Stimulated activated CD8-positive, alpha-beta memory T cell treated with anti-CD3 and anti-CD28 coated beads, Interleukin-7, amount 100 ng/mL, for 24 hours (primary cell): ENCODE results near the gene OCA2.
"Not testable (repeated sequence)": the region's sequence is repeated elsewhere in the genome, so short reads cannot be mapped to it uniquely, and the experiment has no call there.

Experiments
- DNase-seq: peaks from one replicate; pipeline ENCODE4 v3.0.0-alpha.2; 2020; ENCODE audit warnings: low read depth

The OCA2 gene

GRCh38 chr15:28098766-28099554 lies at the start of gene OCA2:
TSS of gene OCA2 (minus strand) at chr15:28099315. CDS start at chr15:28081874, 17,441 bp downstream.
- peak; percentile 54 for DNase-seq

DNA sequence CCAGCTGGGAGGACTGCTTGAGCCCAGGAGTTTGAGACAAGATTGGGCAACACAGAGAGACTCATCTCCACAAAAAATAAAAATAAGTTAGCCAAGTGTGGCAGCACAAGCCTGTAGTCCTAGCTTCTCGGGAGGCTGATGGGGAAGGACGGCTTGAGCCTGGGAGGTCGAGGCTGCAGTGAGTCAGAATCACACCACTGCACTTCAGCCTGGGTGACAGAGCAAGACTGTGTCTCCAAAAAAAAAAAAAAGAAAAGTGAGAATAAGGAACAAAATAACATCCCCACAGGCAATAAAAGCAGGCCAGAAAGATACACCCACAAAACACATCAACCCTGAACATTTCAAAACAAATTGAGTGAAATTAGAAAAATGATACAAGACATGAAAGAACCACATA lies 48.7 kb upstream of the OCA2 start:
- DNase-seq, result no peak

- not testable (repeated sequence) for DNase-seq
Measured at GRCh38 chr15:28145419-28145818, 46.3 kb upstream of the OCA2 start.

- no peak for DNase-seq
Measured at GRCh38 chr15:28140062-28140461, 40.9 kb upstream of the OCA2 start.

DNA sequence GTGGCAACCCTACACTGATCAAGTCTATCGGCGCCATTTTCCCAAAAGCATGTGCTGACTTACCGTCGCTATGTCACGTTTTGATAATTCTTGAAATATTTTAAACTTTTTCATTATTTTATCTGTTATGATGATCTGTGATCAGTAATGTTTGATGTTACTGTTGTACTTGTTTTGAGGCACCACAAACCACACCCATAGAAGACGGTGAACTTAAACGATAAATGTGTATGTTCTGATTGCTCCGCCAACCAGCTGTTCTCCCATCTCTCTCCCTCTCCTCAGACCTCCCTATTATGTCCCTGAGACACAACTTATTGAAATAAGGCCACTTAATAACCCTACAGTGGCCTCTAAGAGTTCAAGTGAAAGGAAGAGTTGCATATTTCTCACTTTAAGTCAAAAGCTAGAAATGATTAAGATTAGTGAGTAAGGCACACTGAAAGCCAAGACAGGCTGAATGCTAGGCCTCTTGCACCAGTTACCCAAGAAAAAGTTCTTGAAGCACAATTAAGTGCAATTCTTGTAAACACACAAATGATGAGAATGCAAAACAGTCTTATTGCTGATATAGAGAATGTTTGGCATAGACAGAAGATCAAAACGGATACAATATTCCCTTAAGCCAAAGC lies 38.4 kb upstream of the OCA2 start:
- not testable (repeated sequence) for DNase-seq

DNA sequence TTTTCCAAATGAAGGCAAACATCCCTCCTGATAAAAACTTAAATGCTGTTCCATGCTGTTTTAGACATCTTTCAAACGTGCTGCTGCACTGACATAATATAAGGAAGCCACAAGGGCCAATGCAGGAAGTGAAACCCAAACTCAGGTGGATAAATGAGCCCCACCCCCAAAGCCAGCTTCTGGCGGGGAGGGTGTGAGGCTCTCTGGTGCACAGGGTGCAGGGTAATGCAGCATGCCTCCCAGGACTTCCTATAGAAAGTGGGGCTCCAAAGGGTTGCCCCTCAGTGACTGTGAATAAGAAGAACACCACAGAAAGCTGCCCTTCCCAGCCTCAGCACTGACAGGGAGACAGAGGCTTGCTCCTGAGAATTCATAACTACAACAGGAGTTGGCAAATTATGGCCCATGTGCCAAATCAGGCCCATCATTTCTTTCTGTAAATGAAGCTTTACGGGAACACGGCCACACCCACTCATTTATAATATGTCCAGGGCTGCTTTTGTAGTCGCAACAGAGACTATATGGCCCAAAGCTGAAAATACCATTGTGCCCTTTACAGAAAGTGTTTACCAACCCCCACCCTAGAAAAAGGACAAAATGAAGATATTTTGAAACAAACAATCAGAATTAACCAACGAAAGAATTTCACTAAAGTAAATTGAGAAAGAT lies 37.3 kb upstream of the OCA2 start:
- not testable (repeated sequence) for DNase-seq

GRCh38 chr15:28133281-28133680 lies 34.2 kb upstream of the OCA2 start:
- no peak for DNase-seq

DNA sequence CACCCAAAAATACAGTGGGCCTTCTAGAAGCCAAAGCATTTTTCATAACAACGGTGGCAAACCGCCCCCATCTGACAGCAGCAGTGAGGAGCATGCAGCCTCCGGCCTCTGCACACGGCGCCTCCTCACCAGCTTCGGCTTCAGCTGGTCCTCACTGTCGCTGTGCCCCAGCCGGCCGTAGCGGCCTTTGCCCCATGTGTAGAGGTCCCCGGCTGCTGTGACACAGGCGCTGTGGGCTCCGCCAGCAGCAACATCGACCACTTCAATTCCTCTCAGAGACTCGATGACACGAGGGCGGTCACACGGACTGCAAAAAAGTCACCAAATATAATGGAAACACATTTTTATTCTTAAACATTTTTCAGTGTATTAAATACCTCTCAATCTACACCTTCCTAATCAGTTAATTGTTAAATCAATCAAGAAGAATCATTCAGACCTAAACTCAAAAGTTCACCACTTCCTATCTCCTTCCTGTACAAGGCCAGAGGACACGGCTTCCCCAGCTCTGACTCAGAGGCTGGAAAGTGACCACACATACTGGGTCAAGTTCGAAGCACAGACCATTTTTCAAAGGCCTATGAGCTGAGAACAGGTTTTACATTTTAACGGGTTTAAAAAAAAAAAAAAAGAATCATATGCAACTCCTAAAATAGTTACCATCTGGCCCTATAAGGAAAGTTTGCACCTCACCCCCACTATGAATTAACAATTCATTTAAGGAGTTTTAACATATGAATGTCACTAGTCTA lies 33.6 kb upstream of the OCA2 start:
- DNase-seq, result no peak

DNA sequence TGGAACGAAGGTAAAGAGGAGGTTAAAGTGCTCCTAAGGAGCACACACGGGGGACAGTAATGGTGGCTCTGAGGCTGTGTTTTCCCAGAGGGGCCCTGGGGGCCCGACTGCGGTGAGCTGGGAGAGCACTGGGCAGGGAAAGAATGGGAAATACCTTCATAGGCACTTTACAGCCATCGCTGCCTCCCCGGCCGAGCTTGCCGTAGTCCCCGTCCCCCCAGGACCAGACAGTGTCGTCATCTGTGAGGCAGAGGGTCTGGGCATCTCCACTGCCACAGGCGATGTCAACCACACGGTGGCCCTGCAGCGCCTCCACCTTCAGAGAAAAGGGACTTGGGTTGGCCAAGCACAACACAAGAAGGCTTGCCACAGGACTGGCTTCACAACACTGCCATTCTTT lies 32.8 kb upstream of the OCA2 start:
- DNase-seq, result no peak

DNA sequence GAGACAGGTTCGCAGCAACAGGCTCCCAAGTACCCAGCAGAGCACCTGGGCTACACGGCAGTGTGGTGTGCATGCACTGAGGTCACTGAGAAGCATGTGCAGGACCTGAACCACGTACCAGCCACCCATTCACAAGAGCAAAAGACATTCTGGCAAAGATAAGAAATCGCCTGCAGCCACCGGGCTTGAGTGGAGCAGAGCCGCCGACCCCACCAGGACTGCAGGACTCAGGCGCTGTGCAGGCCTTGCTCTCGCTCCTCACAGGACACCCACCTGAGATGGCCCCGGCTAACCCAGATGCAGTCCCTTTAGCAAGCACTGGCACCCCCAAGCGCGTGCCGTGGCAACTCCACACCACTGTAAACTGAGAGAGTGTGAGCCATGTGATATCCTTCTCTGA lies 32.3 kb upstream of the OCA2 start:
- no peak for DNase-seq

- no peak for DNase-seq
Measured at GRCh38 chr15:28130651-28131050, 31.5 kb upstream of the OCA2 start.

- no peak for DNase-seq
Measured at GRCh38 chr15:28129231-28129848, 30.2 kb upstream of the OCA2 start.

GRCh38 chr15:28128031-28128430 lies 28.9 kb upstream of the OCA2 start:
- DNase-seq, result no peak

- DNase-seq, result no peak
Measured at GRCh38 chr15:28127036-28127435, 27.9 kb upstream of the OCA2 start.

GRCh38 chr15:28125673-28126651 lies 26.8 kb upstream of the OCA2 start:
- no peak for DNase-seq

GRCh38 chr15:28124841-28125240 lies 25.7 kb upstream of the OCA2 start:
- DNase-seq, result no peak

DNA sequence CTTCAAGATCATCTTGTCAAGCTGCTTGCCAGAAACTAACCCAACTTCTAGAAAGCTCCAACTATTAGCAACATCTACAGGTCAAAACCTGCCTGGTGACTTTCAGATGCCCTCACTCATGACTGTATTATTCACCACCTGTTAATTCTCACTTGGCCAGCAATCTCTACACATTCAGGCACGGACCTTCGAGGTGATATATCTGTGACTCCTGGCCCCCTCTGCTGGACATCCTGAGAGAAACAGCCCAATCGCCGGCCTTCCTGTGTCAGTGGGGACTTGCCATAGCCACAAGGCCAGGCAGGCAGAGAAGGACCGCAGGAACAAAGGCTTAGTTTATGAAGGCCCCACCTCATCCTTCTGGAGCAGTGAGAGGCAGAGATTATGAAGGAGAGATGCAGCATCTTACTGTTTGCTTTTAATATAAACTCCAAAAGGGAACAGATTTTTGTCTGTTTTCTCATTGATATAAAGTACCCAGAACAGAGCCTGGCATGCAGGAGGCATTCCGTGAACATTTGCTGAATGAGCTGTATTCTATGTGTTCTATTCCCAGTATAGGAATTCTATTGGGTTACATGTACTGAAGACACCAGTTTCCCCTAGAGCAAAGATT lies 24.4 kb upstream of the OCA2 start:
- no peak for DNase-seq

DNA sequence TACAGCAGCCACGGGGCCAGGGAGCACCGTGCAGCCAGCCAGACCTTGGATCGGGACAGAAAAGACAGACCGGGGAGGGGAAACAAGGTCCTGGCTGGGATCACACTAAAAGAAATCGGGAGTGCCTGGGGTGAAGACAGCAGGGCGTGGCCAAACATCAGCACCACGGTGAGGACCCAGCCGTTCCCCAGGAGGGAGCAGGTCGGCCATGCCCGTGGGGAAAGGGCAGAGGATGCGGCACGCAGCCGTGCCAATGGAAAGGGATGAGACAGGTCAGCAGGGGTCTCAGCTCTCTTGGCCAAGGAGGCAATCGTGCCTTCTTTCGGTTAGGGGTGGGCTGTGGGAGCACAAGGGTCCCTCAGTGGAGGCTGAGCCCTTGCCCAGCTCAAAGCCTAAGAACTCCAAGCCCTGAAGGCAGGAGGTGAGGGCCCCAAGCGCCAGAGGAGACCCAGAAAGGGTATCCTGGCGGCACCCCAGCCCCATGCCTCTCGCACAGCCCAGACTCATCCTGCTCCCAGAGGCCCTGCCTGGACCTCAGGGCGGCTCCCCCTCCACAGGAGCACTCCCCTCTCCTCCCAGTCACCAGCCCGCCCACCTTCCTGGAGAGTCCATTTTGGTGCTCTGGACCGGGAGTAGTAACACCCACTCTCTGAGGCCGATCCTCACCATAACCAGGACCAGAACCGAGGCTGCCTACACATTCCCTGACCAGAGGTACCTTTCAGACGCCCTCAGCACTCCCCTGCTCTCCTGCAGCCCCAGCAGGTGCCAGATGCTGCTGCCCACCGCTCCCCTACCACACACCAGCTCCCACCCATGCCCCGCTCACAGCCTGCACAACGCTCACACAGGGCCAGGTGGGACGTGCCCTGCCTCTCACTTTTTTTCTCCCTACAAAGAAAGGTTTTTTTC lies 23.2 kb upstream of the OCA2 start:
- DNase-seq, result no peak

GRCh38 chr15:28121577-28121976 lies 22.5 kb upstream of the OCA2 start:
- DNase-seq, result not testable (repeated sequence)
